HEK293 (cell line): ENCODE results near the gene HERPUD2.

ENCODE experiments used
- BCL11A ChIP-seq: fragments of 450-650 bp; formaldehyde crosslinking; IDR thresholded peaks from 2 replicates; pipeline ENCODE4 v1.5.1; 2016; ENCODE audit warnings: low read depth, missing biosample characterization, missing genetic modification characterization
- REST ChIP-seq: fragments of 450-650 bp; formaldehyde crosslinking; IDR thresholded peaks from 2 replicates; pipeline ENCODE4 v1.5.1; 2016; ENCODE audit warnings: missing biosample characterization, missing genetic modification characterization
- YY1 ChIP-seq: fragments of 450-650 bp; formaldehyde crosslinking; IDR thresholded peaks from 2 replicates; pipeline ENCODE4 v1.5.1; 2018; ENCODE audit warnings: missing biosample characterization, missing genetic modification characterization
- ZBTB20 ChIP-seq: fragments of 450-650 bp; formaldehyde crosslinking; IDR thresholded peaks from 2 replicates; pipeline ENCODE4 v1.5.1; 2016; ENCODE audit warnings: missing biosample characterization, missing genetic modification characterization
- ZNF16 ChIP-seq: fragments of 450-650 bp; formaldehyde crosslinking; IDR thresholded peaks from 2 replicates; pipeline ENCODE4 v1.5.1; 2016; ENCODE audit warnings: low read depth, missing biosample characterization, missing genetic modification characterization
- ZNF302 ChIP-seq: fragments of 450-650 bp; formaldehyde crosslinking; IDR thresholded peaks from 2 replicates; pipeline ENCODE4 v1.5.1; 2016; ENCODE audit warnings: missing biosample characterization, missing genetic modification characterization, low read depth
- ZNF423 ChIP-seq: fragments of 450-650 bp; formaldehyde crosslinking; IDR thresholded peaks from 2 replicates; pipeline ENCODE4 v1.5.1; 2016; ENCODE audit warnings: missing biosample characterization, missing genetic modification characterization
- ZNF670 ChIP-seq: fragments of 450-650 bp; formaldehyde crosslinking; IDR thresholded peaks from 2 replicates; pipeline ENCODE4 v1.5.1; 2016; ENCODE audit warnings: missing biosample characterization, missing genetic modification characterization, low read depth
- TF ChIP-seq, protein P1 (sequence below): fragments of 450-650 bp; formaldehyde crosslinking; IDR thresholded peaks from 2 replicates; pipeline ENCODE4 v1.5.1; 2016; ENCODE audit warnings: missing biosample characterization, missing genetic modification characterization

DNA sequence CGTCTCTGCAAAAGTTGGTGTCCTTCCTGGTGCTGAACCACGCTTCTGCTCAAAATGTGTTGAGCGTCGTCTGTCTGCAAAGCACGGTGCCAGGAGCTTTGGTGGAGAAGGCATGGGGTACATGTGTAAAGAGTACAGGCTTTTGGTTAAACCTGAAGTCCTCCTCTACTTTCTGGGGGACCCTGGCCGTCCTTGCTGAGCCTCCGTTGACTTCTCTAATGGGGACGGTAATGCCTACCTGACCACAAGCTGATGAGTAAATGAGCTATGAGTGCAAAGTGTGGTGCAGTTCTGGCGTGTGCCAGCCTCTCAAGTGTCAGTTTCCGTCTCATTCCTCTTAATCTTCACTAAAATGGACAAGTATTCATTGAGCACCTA is 527 bp upstream of the HERPUD2 start:
- TF ChIP-seq ZNF423: no peak
- TF ChIP-seq REST (tag by site-specific recombination): no peak
- TF ChIP-seq ZNF302 (tag by site-specific recombination): no peak
- TF ChIP-seq ZNF670 (tag by site-specific recombination): no peak
- no peak for TF ChIP-seq ZBTB20 (tag by site-specific recombination)
- TF ChIP-seq YY1 (tag by site-specific recombination): no peak
- no peak for TF ChIP-seq ZNF16 (tag by site-specific recombination)
- no peak for TF ChIP-seq BCL11A
- TF ChIP-seq, protein P1, sequence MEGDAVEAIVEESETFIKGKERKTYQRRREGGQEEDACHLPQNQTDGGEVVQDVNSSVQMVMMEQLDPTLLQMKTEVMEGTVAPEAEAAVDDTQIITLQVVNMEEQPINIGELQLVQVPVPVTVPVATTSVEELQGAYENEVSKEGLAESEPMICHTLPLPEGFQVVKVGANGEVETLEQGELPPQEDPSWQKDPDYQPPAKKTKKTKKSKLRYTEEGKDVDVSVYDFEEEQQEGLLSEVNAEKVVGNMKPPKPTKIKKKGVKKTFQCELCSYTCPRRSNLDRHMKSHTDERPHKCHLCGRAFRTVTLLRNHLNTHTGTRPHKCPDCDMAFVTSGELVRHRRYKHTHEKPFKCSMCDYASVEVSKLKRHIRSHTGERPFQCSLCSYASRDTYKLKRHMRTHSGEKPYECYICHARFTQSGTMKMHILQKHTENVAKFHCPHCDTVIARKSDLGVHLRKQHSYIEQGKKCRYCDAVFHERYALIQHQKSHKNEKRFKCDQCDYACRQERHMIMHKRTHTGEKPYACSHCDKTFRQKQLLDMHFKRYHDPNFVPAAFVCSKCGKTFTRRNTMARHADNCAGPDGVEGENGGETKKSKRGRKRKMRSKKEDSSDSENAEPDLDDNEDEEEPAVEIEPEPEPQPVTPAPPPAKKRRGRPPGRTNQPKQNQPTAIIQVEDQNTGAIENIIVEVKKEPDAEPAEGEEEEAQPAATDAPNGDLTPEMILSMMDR (tag by site-specific recombination): no peak
